DMS114 treated with DMSO at 0.1 percent for 48 hours (cell line): Measurements from ENCODE around the gene ATP2A2.
A peak's percentile ranks its signal among the peaks of the same experiment; 100 is the strongest.

Experiments
- DNase-seq: peaks from one replicate; lab custom pipeline; 2025; ENCODE audit not compliant: unreplicated experiment; lab: John Stamatoyannopoulos, UW

Gene ATP2A2

DNA sequence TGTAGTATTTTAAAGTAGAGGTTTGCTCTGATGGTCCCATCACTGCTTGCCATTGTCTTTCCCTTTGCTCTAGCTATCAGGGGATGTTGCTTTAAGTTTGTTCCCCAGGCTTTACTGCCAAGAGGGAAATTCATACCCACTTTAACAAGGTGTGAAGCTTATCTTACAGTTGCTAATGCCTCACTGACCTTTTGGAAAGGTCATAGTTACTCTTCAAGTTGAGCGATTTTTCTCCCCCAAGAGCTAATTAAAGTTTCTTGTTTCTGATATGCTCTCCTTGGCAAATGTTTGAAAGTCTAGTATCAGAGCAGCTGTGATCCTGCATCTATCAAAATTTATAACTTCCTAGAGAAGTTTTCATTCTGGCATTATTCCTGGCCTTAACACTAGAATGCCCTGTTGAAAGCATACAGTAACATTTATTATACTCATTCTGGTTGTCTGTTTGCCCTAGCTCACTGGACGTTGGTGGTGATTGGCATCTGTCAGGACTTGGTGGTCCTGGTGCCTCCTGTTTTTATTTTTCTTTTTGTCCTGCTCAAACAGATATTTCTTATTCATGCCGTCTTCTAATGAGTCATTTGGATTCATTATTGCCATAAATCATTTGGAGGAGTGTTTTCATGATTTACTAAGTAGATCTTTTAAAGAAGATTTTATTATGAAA, 8.1 kb downstream of the ATP2A2 start:
- DNase-seq = no peak

DNA sequence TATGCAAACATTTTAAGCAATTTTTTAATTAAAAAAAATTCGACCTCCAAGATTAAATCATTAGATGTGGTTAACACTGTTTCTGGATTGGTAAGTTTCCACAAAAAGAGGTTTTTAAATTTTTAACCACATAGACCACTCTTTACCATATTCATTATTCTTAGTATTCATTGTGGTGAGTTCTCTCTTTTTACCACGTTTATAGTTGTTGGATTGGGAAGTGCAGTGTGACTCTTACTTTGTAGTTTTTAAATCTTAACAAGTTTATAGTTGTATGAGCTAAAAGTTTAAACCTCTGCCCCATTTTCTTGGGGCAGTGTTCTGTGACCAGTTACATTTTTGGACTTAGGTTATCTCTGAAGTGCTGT, 8.6 kb downstream of the ATP2A2 start:
- DNase-seq = no peak

DNA sequence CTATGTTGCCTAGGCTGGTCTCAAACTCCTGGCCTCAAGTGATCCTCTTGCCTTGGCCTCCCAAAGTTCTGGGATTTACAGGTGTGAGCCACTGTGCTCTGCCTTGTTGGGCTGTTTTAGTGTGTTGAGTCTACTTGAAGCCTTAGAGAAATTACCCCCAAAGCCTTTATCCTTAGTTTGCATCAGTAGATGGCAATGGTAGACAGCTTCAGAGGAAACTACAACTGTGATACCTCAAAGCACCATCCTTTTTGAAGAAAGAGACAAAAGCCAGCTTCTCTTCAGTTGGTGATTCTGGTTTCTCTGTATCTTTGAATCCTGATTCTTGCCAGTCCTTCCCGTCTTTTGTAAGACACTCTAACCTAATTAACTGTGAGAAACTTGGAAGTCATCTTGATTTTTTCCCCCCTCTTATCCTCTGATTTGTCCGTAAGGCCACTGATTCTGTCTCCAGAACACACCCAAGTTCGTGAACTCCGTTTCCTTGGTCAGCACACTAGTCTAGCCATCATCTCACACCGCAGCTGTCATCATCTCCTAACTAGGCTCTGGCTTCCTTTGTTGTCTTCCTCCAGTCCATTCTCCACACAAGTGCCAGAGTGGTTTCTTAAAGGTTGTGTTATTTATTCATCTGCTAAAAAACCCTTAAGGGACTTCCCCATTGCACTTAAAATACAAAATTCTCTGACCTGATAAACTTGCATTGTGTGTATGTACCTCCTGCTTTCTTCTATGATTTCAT, 20.2 kb downstream of the ATP2A2 start:
- no peak for DNase-seq

DNA sequence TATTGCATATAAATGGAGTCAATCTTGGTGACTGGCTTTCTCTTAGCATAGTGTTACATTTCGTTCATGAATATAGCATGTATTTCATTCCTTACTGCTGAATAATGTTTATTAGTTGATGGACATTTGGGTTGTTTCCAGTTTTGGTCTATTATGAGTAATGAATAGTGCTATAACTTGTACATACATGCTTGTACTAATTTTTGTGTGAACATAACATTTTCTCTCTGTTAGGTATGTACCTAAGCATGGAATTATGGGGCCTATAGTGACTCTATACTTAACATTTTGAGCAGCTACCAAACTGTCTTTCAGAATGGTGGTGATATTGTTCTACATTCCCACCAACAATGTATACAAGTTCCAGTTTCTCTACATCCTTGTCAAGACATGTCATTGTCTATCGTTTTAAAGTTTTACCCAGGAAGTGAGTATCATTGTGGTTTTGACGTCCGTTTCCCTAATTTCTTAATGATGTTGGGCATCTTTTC, 23.1 kb downstream of the ATP2A2 start:
- no peak for DNase-seq

DNA sequence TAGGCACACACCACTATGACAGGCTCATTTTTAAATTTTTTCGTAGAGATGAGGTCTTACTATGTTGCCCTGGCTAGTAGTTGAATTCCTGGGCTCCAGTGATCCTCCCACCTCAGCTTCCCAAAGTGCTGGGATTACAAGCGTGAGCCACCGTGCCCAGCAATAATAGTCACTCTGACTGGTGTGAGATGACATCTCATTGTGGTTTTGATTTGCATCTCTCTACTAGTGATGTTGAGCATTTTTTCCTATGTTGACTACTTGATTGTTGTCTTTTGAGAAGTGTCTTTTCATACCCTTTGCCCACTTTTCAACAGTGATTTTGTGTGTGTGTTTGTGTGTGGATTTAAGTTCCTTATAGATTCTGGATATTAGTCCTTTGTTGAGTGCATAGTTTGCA, 26.3 kb downstream of the ATP2A2 start:
- DNase-seq = no peak

DNA sequence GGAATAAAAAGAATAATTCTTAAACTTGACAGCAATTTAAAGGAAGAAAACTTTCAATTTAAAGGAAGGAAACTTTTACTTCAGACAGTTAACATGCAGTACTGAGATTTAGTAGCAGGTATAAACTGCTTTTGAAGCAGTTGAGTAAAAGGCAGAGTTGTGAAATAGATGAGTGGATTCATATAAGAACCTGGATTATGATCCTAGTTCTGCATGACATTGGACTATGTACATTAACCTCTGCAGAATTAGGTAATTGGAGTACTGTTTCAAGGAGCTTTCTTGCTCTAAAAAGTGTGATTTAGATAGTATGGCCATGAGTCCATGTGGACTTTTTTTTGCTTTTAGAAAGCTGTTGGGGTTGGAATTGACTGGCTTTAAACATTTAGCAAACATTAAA, 29.7 kb downstream of the ATP2A2 start:
- DNase-seq = no peak

DNA sequence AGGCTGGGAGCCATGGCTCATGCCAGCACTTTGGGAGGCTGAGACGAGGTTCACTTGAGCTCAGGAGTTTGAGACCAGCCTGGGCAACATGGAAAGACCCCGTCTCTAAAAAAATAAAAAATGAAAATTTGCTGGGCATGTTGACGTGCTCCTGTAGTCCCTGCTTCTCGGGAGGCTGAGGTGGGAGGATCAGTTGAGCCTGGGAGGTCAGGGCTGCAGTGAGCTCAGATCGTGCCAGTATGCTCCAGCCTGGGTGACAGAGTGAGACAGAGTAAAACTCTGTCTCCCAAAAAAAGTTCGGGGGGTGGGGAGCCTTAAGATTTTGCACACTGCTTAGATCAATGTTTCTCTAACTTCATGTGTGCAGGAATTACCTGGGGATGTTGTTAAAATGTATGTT, 30.9 kb downstream of the ATP2A2 start:
- DNase-seq = no peak

DNA sequence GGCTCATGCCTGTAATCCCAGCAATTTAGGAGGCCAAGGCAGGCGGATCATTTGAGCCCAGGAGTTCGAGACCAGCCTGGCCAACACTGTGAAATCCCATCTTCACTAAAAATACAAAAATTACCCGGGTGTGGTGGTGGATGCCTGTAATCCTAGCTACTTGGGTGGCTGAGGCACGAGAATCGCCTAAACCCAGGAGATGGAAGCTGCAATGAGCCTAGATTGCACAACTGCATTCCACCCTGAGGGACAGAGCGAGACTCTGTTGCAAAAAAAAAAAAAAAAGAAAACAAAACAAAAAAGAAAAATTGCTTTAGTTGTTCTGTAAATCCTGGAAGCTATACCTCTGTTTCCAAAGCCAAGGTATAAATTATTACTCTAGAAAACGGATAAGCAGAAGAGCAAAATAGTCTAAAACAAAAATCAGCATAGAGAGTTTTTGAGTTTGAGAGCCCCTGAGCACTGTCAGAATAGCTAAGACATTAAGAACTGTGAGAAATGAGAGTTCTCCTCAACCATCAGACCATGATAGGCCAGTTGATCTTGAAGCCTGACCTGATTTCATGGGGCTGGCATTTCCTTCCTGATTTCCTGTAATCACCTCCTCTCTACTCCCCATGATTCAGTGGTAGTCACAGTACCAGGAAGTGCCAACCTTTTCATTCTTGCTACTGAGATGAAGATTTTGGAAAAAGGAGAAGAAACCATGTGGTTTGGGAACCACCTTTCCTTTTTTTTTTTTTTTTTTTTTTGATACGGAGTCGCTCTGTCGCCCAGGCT, 31.7 kb downstream of the ATP2A2 start:
- DNase-seq = no peak

DNA sequence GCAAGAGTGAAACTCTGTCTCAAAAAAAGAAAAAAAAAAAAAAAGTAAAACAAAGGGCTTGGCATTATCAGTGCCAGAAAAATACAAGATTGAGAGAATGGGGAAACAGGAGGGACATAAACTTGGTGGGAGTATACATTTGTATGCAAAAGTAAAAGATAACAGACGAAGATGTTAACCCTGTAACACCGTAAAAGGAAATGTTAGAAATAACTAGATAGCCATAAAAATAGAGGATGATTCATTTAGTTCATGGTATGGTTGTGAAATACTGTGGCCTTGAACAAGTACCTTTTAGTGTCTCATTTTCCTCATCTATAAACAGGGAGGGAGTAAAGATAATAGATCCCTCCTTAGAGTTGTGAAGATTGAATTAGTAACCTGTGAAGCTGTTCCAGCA, 33.3 kb downstream of the ATP2A2 start:
- DNase-seq = no peak

DNA sequence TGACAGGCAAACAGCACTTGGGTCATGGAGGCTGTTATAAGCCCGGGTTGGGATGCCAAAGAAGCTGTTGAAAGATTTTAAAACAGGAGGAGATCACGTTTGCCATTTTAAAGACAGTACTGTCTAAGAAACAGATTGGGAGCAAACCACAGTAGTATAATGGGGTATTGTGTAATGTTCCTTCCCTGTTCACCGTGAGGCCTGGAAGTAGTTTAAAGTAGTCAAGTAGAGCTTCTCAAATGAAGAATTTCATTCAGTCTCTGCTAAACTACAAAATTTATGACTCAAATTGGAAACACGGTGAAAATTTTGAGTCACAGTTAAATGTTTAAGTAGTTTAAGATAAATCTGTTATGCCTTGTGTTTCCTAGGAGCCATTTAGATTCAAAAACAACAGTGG, 35.8 kb downstream of the ATP2A2 start:
- no peak for DNase-seq

DNA sequence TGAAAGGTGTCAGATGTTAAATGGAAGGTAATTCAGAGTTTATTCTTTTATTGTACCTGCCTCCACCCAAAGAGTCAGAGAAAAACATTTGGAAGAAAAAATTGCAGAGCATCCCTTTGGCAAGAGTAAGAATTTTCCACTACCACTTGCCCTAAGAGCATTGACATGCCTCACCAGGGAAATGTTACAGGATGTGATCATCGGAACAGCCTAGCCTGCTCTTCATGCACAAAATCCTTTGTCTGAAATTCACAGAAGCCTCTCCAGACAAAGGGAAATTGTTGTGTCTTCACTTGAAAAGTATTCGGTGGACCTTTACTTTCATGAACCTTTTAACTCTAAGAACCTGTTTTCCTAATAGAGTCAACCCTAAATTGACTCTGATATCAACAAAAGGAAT, 36.9 kb downstream of the ATP2A2 start:
- no peak for DNase-seq

DNA sequence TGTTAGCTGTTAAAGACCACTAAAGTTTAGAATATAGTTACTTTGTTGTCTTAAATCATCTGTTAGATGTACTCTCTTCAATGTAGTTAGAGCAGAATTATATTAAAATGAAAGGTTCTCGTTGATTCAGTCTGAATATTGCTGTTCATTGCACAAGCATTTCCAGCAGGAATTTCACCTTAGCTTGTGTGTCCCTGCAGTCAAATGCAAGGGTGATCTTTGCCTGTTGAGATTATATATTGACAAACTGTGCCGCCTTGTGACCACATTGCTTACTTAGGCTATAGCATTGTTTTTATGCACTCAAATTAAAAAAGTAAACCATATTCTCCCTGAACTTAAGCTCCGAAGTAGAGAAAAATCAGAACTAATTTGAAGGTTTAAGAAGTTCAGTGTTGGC, 39.5 kb downstream of the ATP2A2 start:
- DNase-seq = no peak

DNA sequence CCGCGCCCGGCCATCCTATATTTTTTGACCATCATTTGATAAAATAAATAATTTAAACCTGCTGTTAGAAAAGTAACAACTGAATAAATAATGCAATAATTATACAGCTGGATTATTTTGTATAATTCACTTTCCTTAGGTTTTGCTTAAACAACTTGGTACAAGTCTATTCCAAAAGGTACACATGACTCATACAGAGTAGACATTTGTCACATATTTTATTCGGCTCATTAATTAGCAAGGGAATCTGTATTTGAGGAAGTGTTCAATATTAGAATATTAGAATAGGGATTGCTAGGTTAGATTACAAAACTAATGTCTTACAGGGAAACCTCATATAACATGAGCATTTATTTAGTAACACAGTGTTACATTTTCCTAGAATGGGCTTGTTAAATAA, 48.7 kb downstream of the ATP2A2 start:
- no peak for DNase-seq

DNA sequence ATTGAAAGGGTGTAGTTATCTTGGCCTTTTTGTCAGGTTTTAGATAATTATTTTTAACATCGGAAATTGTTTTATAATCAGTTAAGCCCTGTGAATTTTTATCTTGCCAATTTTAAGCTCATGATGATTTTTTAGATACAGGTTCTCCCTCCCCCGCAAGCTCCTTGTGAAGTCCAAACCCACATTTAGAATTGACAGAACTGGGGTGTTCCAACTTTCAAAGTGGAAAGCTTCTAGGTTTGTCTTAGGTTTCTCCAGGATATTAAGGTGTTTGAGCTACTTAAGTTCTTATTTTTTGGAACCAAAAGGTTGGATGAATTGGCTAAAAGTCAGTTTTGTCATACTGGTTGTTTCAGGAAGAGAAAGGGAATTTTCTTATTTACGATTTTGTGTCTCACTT, 49.1 kb downstream of the ATP2A2 start:
- no peak for DNase-seq

DNA sequence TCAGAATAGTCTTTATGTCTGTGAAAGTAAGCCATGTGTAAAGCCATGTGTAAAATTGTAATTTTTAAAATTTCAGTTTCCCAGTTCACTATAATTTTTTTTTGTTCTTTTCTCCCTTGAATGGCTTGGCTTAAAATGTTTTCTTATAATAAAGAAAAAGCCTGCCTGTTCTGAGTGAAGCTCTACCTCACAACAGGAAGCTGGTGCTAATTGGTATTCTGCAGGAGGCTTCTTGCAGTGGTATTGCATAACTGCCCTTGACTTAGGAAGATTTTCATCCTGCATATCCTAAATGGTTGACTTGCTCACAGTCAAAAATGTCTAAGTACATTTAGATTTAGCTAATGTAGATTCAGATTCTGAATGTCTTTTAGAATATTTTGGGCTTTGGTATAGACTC, 49.5 kb downstream of the ATP2A2 start:
- no peak for DNase-seq

DNA sequence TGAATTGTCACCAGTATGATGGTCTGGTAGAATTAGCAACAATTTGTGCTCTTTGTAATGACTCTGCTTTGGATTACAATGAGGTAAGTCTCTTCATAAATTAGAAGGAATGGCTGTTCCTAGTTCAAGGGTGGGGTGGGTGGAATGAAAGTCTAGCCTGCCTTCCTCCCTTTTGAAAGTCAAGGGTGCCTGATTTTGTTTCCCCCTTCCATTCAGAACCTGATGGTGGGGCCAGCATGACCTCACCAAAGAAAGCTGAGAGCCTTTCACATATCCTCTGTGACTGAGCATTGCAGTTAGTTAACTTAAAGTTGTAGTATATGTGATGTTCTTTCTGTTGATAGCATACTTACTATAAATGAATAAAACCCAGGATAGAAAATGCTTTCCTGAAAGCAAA, 52.2 kb downstream of the ATP2A2 start:
- no peak for DNase-seq

DNA sequence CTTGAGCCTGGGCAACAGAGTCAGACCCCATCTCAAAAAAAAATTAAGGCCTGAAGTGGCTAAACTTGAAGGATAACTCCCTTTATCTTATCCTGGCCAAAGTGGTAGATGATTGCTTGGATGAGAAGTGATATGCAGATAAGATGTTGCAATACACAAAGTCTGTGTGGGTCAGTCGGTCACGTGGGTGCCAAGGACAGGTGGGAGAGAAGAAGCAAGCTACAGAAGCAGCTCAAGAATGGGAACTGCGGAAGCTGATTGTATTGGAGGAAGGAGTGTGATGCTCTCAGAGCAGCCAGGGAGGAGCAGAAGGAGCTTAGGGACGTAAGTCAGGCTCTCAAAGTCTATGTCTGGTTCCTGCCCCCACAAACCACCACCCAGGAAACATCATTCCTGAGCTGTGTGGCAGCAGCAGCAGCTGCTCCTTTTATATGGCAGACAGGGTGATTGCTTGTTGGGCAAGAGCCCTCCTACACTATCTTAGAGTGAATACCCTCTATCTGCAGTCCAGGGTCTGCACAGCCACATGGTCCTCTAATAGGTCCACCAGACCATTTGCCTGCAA, 54.5 kb downstream of the ATP2A2 start:
- DNase-seq = no peak

DNA sequence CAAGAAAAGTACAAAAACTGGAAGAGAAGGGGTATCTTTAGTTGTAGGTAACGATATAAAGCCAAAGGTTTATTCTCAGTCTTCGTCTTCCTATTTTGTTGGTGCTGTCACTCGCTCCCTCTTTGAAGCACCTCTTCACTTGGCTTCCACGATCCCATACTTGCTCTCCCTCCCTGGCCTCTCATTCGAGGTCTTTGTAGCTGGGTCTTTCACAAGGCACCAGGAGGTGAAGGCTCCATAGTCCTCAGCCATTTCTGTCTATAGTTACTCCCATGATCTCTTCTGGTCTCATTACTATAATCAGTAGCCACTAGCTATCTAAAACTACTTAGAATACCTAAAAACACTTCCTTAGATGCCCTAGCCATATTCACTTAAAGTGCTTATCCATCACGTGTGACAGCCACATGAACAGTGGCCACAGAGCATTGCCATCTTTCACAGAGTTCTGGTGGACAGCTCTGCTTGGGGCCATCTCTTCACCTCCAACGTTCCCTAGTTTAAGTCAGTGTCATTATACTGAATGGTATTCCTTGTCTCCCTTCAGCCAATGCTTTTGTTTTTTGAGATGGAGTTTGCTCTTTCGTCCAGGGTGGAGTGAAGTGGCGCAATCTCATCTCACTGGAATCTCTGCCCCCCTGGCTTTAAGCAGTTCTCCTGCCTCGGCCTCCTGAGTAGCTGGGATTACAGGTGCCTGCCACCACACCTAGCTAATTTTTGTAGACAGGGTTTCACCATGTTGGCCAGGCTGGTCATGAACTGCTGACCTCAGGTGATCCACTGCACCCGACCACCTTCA, 57.1 kb downstream of the ATP2A2 start:
- no peak for DNase-seq

DNA sequence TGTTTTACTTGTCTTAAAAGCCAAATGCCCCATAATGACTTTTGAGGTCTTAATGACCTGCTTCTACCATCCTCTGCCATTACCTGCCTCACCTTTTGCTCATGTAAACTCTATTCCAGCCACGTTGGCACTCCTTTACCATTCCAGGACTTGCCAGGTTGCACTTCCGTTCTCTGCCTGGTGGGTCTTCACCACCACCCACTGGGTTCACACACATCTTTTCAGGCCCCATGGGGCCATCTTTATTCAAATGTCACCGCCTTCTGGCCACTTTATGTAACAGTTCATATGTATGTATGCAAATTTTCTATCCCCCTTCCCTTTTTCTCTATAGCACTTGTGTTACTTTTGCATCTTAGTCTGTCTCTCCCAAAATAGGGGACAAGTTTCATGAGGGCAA, 57.7 kb downstream of the ATP2A2 start:
- DNase-seq = peak; percentile 29

DNA sequence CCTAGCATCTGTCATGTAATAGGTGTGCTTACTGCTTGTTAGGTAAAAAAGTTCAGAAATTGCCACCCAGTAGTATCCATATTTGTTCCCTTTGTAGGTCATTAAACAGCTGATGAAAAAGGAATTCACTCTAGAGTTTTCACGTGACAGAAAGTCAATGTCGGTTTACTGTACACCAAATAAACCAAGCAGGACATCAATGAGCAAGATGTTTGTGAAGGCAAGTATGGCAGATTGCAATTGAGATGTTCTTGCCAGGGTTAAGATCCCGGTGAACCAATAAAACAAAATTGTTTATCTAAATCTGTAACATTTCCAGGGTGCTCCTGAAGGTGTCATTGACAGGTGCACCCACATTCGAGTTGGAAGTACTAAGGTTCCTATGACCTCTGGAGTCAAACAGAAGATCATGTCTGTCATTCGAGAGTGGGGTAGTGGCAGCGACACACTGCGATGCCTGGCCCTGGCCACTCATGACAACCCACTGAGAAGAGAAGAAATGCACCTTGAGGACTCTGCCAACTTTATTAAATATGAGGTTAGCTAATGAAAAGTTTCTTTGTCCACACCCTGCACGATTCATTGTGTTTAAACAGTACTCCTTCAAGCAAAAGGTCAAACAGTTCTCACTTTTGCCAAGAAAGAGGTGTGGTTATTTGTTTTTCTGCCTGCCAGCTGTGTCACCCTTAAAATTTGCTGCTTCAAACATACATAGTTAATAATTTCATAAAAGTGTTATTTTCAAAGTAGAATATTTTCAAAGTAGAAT, 58.3 kb downstream of the ATP2A2 start:
- no peak for DNase-seq
